GM18907 (cell line): ENCODE measurements around the gene MRE11.
"Not testable (repeated sequence)": the region's sequence is repeated elsewhere in the genome, so short reads cannot be mapped to it uniquely, and the experiment has no call there.

Source experiments
- ATAC-seq: cut with Tn5 transposase; IDR thresholded peaks from one replicate; pipeline ENCODE4 v1.9.1; 2021; ENCODE audit warnings: mild to moderate bottlenecking, moderate library complexity; ENCODE audit not compliant: unreplicated experiment

MRE11 gene

GRCh38 chr11:94433049-94433448, 60.6 kb downstream of the MRE11 start:
- ATAC-seq = no peak

GRCh38 chr11:94424662-94425061, 69.0 kb downstream of the MRE11 start:
- ATAC-seq = no peak

GRCh38 chr11:94424011-94424410, 69.6 kb downstream of the MRE11 start:
- no peak for ATAC-seq

- ATAC-seq = no peak
These were observed 70.1 kb downstream of the MRE11 start for GRCh38 chr11:94423507-94423906.

GRCh38 chr11:94418123-94418765, 75.4 kb downstream of the MRE11 start:
- ATAC-seq = no peak

- no peak for ATAC-seq
These were observed 76.2 kb downstream of the MRE11 start for GRCh38 chr11:94417386-94417987.

GRCh38 chr11:94405062-94405833, 88.4 kb downstream of the MRE11 start:
- no peak for ATAC-seq

GRCh38 chr11:94402355-94402754, 91.3 kb downstream of the MRE11 start:
- no peak for ATAC-seq

- ATAC-seq = no peak
These were observed 91.8 kb downstream of the MRE11 start for GRCh38 chr11:94401773-94402265.

- ATAC-seq = no peak
These were observed 92.5 kb downstream of the MRE11 start, which contains the start of gene GPR83 for GRCh38 chr11:94400839-94401772. GPR83 (minus strand) TSS chr11:94401419; CDS start chr11:94401247, 172 bp downstream.

- ATAC-seq = no peak
These were observed 93.2 kb downstream of the MRE11 start for GRCh38 chr11:94400457-94400838.

GRCh38 chr11:94400050-94400449, 93.6 kb downstream of the MRE11 start:
- no peak for ATAC-seq

- ATAC-seq = no peak
These were observed 95.5 kb downstream of the MRE11 start for GRCh38 chr11:94398101-94398500.

GRCh38 chr11:94396282-94396681, 97.4 kb downstream of the MRE11 start:
- no peak for ATAC-seq

- not testable (repeated sequence) for ATAC-seq
These were observed 101.7 kb downstream of the MRE11 start for GRCh38 chr11:94391937-94392336.

GRCh38 chr11:94379613-94380012, 114.0 kb downstream of the MRE11 start:
- no peak for ATAC-seq

- no peak for ATAC-seq
These were observed 116.8 kb downstream of the MRE11 start for GRCh38 chr11:94376841-94377240.

GRCh38 chr11:94370576-94370975, 123.1 kb downstream of the MRE11 start:
- not testable (repeated sequence) for ATAC-seq
